Stimulated activated CD4-positive, alpha-beta T cell treated with anti-CD3 and anti-CD28 coated beads, Interleukin-1b, Interleukin-23, amount 100 ng/mL, for 48 hours (primary cell): ENCODE data around the gene ITSN2.
"Not testable (repeated sequence)": the region's sequence is repeated elsewhere in the genome, so short reads cannot be mapped to it uniquely, and the experiment has no call there.

ENCODE experiments used
- DNase-seq: peaks from one replicate; pipeline ENCODE4 v3.0.0-alpha.2; 2020

Gene ITSN2

GRCh38 chr2:24360050-24360962 lies at the start of gene ITSN2:
TSS of gene ITSN2 (minus strand) at chr2:24360536. CDS start at chr2:24328082, 32,454 bp downstream.
- peak; percentile 81 for DNase-seq

- DNase-seq = no peak
Observed at GRCh38 chr2:24409171-24409570, 48.8 kb upstream of the ITSN2 start.

GRCh38 chr2:24408704-24409103 lies 48.4 kb upstream of the ITSN2 start:
- not testable (repeated sequence) for DNase-seq

- DNase-seq = no peak
Observed at GRCh38 chr2:24404491-24404921, 44.2 kb upstream of the ITSN2 start.

GRCh38 chr2:24403832-24404212 lies 43.5 kb upstream of the ITSN2 start:
- DNase-seq = no peak

- DNase-seq = no peak
Observed at GRCh38 chr2:24403168-24403831, 43.0 kb upstream of the ITSN2 start.

GRCh38 chr2:24402242-24403097 lies 42.1 kb upstream of the ITSN2 start:
- DNase-seq = no peak

GRCh38 chr2:24400207-24400907 lies 40.0 kb upstream of the ITSN2 start:
- DNase-seq = no peak

- no peak for DNase-seq
Observed at GRCh38 chr2:24399434-24400206, 39.3 kb upstream of the ITSN2 start.

- no peak for DNase-seq
Observed at GRCh38 chr2:24394998-24395397, 34.7 kb upstream of the ITSN2 start.

GRCh38 chr2:24392542-24393059 lies 32.3 kb upstream of the ITSN2 start:
- DNase-seq = no peak

- DNase-seq = no peak
Observed at GRCh38 chr2:24385366-24385765, 25.0 kb upstream of the ITSN2 start.

GRCh38 chr2:24382363-24383073 lies 22.2 kb upstream of the ITSN2 start:
- DNase-seq = peak; percentile 50

GRCh38 chr2:24380820-24381219 lies 20.5 kb upstream of the ITSN2 start:
- no peak for DNase-seq

- no peak for DNase-seq
Observed at GRCh38 chr2:24375349-24376087, 15.2 kb upstream of the ITSN2 start.

GRCh38 chr2:24374301-24374700 lies 14.0 kb upstream of the ITSN2 start:
- no peak for DNase-seq

- DNase-seq = no peak
Observed at GRCh38 chr2:24372033-24372432, 11.7 kb upstream of the ITSN2 start.

- DNase-seq = no peak
Observed at GRCh38 chr2:24365826-24366225, 5.5 kb upstream of the ITSN2 start.

- DNase-seq = no peak
Observed at GRCh38 chr2:24365051-24365450, 4.7 kb upstream of the ITSN2 start.

- DNase-seq = no peak
Observed at GRCh38 chr2:24363301-24363700, 3.0 kb upstream of the ITSN2 start.
